LHCN-M2 (cell line): Measurements from ENCODE around the gene PIGU. TPM values are rescaled to one million over a fixed set of nuclear protein-coding genes. Genes with fewer than 3 reads are reported as not detected.
"Not testable (repeated sequence)": the region's sequence is repeated elsewhere in the genome, so short reads cannot be mapped to it uniquely, and the experiment has no call there.

ENCODE experiments used
- DNase-seq: peaks from one replicate; pipeline ENCODE4 v3.0.0-alpha.2; 2012; ENCODE audit warnings: low read depth
- total RNA-seq: library from RNA; depleted of rRNA; stranded (reverse); fragments of >200 nt; gene quantifications from 2 replicates; pipeline ENCODE4 v1.2.3, GENCODE V29; 2014

PIGU gene
- total RNA-seq, 1 experiment from 2014 or later: 23.8 TPM

DNA sequence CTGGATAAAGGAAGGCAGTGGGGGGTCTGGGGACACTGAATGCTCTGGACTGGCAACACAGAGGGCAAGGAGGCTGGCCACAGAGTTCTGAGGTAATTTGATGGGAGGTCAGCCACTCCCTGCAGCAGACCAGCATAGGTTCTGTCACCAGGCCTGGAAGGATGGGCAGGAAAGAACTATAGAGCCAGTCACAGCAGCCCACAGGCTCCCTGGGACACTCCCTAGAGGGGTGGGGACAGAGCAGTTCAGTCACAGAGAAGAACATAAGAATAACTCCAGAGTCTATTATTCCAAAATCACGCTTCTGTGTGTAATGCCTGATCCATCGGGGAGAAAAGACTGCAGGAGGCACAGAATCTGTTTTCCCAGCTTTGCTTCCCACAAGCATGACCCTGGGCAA is 141.0 kb downstream of the PIGU start:
- DNase-seq: no peak

DNA sequence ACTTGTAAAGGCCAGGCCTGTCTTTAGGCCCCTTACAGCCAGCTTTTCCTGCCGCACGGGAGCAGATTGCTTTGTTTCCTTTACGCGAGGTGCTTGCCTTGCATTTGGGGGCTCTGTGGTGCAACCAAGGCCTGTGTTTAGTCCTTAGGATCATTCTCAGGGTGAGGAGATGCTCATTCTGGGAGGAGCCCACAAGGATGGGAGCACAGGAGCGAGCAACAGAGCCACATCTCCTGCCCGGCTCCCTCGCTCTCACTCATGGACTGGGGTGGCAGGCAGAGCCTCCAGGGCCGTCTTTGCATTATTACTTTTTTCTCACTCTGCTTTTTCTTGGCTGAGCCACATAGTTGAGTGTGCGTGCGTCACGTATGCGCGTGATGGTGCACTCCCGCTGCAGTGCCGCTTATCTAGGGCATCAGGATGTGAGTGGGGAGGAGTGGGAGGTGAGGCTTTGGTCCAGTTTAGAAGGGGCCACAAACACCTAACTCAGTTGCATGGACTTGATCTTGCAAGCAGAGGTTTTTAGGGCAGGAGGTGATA is 141.5 kb downstream of the PIGU start:
- no peak for DNase-seq

DNA sequence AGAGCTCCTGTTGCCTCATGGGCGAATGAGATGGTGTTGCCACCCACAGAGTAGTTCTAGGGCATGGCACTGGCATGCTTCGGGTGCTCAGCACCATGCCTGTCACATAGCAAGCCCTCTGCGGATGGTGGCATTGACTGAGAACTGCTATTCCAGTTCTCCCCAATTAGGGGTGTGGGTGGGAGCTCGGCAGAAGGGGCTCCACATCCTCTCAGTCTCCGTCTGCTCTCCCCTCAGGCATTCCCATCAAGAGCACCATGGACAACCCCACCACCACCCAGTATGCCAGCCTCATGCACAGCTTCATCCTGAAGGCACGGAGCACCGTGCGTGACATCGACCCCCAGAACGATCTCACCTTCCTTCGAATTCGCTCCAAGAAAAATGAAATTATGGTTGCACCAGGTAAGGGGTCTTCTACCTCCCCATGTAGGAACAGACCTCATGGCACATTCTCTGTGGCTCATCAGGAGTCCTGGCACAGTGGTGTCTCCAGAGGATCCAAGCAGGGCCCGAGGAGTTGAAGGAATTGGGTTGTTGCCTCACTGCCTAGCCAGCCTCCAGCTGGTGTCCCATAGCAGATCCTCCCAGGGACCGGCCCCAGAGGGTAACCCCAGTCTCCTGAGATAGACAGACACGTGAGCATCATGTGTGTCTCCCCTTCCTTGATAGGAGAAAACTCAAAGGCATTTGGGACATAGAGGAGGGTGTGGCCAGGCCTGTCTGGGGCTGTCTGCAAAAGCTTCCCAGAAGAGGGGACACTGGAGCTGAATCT is 142.3 kb downstream of the PIGU start:
- DNase-seq: no peak

DNA sequence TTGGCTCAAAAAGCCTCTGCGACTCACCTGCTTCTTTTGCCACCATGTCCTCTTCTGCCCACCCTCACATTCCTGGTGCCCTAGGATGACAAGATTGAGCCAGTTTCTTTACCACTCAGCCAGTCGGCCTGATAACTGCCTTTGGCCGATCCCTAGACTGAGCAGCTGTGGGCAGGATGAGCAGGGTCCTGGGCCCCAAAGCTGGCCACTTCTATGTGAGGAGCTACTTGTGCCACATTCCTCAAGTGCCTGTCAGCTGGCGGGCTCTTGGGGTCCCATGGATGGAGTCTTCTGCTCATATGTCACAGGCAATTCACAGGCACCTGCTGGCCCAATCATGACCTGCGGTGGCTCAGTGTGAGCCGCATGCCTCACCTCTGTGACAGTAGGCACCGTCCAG is 144.1 kb downstream of the PIGU start:
- DNase-seq: no peak

DNA sequence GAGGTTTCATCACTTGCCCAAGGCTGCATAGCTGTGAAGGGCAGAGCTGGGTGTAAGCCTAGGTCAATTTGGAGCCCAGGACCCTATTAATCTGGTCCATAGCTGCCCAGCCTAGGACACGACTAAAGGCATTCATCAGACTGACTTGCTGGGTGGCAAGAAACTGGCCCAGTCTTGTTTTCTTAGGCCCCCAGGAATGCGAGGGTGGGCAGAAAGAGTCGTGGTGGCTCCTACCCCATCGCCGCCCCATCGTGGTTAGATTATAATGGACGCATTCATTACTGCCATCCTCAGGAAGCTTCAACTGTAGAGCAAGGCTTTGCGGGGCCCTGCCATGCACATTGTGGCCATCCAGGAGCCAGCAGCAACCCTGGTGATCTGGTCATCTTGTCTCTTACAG is 144.6 kb downstream of the PIGU start:
- DNase-seq: no peak

DNA sequence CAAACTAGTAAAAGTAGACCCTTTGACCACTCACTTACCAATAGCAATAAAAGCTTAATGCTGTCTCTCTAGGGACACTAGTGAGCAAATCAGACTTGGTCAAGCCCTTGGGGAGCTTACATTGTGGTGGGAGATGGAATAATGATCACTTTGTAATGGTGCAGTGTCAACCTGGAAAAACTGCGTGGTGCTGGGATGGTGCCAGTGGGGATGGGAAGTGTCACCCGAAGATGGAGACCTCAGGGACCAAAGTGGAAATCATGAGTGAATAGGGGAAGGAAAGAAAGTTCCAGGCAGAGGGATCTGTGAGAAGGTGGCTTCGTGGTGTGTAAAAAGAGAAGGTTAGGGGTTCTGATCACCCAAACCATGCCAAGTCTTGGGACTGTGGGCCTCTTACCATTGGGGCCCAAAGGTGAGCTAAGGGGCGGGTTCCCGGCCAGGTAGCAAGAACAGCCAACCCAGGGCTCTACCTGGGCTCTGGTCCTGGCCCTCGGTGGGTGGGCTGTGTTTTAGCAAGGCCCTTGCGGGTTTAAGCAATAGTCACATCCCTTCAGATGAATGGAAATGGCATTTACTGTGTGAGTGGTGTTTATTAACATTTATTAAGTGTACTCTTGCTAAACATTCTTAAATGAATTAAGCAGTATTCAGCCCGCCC is 145.2 kb downstream of the PIGU start:
- no peak for DNase-seq

DNA sequence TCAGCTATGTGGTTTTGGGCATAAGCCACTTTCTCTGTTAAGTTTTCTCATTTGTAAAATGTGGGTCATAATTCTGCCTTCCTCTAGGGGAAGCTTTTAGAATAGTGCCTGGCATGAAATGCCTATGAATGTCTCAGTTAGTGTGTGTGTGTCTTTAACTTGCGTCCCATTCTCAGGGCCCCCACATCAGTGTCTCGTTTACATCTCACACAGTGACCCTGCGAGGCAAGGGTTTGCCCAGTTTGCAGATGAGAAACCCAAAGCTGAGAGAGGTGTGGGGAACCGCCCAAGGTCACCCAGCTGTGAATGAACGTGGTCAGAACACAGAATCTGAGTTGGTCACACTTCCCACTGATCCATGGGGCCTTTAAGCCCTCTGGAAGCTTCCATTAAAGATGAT is 146.6 kb downstream of the PIGU start:
- no peak for DNase-seq

DNA sequence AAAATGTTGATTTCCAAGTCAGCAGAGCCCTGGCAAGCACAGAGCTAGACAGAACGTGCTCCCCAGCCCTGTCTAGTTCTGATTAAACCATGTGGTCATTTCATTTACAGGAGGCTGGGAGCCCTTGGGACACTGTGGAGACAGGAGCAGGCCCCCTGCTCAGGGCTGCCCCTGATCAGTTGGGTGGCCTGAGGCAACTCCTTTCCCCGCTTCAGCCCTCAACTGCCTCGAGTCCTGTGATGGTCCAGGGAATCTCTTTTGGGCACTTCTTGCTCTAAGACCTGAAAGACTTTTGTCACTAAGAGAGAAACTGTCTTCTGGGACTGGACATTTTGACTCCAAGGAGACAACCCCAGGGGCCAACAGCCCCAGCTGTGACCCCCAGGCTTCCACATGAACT is 147.2 kb downstream of the PIGU start:
- DNase-seq: no peak

DNA sequence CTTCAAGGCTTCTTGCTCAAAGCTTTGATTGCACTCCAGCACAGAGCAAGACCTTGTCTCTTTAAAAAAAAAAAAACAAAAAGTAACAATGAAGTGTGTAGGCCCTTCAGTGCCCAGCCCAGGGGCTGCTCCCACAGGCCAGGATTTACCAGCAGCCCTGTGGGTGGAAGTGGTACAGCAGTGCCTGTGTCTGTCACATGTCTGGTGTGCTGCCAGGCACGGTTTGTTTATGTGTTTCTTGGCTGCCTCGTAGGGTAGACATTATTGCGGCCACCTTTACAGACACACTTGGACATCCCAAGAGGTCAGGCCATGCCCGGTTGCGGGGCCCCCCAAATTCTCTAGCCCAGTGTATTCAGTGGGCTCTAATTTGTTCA is 148.0 kb downstream of the PIGU start:
- no peak for DNase-seq

DNA sequence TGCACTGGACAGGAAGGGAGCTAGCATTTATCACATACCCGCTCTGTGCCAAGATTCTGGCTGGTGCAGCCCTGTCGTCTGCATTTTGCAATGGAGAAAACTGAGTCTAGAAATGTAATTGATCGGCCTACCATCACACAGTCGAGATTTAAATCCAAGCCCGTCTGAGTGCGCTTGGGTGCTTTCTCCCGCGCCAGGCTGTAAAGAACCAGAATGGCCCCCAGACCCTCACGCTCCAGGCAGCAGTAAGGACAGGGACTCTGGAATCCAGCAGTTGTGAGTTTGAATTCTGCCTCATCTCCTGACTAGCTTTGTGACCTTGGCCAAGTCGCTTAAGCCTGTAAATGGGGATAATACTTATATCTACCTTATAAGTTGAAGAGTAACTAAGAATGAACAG is 149.9 kb downstream of the PIGU start:
- DNase-seq: no peak

DNA sequence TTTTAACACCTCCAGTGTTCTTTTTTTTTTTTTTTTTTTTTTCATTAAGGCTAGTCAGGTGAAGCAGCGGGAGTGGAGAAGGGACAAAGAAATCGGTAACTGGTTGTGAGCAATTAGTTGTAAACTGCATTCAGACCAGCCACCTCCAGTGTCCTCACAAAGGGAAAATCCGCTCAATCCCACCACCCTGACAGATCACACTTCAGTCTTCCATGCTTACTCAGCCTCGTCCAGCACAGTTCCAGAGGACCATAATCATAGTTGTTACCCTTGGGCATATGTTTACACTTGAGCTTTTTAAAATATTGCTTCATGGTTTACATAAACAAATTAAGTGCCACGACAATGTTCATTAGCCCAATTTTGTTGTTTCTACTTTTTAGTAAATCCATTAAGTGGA is 150.4 kb downstream of the PIGU start:
- no peak for DNase-seq

DNA sequence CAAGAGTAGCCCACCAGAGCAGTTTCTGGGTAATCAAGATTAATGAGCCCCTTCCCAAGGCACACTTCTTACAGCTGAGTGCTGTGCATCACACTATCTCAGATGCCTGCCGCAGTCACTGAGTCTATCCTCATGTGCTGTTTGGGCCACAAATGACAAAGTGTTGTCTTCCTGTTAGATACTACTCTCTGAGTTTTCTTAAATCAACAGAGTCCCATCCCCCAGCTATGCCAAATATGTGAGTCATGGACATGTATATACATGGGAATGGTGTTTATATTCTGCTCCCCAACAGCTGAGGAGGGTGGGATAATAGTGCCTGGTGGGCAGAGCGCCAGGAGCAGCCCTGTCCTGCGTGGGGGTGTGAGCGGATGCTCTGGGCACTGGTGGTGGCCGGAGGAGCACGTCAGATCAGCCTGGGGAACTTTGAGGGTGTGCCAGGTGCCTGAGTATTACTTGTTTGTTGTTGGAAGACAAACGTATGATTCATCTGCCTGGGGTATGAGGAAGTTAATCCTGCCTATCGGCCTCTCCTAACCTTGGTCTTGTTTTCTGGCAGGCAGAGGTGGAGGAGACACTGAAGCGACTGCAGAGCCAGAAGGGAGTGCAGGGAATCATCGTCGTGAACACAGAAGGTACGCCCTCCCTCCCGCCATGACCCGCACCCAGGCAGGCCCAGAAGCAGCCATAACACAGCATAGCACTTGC is 151.0 kb downstream of the PIGU start:
- DNase-seq: peak; percentile 100

DNA sequence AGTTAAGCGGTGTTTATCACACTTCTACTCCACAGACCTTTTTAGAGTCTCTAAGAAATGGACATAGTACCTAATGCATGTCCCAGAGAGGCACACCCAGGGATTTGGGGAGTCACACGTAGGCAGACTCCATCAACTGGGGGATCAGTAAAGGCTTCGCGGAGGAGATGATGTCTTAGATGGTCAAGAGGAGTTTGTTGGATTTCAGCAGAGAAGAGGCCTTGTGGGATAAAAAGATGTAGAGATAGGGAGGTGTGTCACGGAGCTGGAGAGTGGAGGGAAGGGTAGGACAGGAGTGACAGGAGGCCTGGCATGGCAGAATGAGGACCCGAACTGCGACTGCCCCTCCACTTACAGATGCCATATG is 151.6 kb downstream of the PIGU start:
- no peak for DNase-seq

DNA sequence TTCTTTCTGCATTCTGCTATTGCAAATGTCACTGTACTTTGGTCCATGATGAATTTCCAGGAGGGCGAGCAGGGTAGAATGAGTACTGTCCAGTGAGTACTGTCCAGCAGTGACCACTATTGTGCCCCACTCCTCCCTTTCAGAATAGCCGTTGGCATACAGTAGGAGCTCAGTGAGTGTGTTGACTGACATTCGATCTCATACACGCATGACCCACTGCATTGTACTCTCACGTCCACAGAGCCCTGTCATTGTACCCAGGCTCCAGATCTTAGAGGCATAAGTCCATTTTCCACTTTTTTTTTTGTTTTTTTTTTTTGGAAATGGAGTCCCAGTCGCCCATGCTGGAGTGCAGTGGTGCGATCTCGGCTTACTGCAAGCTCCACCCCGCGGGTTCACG is 152.5 kb downstream of the PIGU start:
- DNase-seq: no peak

DNA sequence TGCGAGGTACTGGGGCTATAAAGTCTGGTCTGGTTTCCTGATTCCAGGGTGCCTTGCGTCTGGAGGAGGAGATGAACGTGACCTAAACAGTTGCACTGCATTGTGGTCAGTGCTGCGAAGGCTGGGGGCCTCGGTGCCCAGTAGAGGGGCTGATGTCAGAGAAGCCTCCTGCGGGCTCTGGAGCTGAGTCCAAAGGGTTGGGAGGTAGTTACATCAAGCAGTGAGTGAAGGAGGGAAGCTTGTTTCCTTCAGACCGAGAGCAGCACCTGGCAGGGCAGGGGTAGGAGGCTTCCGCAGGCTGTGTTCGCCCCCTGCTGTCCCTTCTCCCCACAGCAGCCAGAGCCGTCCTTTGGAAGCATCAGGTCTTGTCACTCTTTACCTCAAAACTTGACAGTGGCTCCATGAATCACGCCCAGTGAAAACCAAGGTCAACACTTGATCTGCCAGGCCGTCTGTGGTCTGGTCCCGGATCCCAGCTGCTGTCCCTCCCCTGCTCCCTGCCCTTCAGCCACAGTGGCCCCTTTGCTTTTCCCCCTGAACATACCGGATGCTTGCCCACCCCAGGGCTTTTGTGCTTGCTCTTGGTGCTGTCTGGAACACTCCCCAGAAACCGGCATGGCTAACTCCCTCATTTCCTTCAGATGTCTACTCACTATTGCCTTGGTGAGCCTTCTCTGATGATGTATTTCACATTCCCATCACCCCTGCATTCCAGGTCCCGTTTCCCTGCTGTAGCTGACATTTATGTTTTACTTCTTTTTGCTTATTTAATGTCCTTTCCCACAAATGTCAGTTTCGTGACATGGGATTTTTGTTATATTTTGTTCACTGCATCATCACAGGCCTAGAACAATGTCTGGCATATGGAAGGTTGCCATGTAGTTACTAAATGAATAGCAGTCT is 153.7 kb downstream of the PIGU start:
- peak; percentile 95 for DNase-seq

DNA sequence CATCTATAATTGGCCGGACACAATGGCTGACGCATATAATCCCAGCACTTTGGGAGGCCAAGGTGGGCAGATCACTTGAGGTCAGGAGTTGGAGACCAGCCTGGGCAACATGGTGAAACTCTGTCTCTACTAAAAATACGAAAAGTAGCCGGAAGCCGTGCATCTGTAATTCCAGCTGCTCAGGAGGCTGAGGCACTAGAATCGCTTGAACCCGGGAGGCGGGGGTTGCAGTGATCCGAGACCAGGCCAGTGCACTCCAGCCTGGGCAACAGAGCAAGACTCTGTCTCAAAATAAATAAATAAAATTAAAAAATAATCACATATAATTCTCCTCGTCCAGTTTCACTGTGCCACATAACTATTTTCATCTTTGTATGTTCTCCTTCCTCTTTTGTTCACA is 157.1 kb downstream of the PIGU start:
- not testable (repeated sequence) for DNase-seq

DNA sequence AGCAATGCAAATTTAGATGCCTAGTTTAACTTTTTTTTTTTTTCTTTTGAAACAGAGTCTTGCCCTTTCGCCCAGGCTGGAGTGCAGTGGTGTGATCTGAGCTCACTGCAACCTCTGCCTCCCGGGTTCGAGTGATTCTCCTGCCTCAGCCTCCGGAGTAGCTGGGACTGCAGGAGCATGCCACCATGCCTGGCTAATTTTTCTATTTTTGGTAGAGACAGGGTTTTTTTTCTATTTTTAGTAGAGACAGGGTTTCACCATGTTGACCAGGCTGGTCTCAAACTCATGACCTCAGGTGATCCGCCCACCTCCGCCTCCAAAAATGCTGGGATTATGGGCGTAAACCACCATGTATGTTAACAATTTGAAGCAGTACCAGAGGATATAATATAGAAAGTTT is 158.0 kb downstream of the PIGU start:
- DNase-seq: not testable (repeated sequence)

DNA sequence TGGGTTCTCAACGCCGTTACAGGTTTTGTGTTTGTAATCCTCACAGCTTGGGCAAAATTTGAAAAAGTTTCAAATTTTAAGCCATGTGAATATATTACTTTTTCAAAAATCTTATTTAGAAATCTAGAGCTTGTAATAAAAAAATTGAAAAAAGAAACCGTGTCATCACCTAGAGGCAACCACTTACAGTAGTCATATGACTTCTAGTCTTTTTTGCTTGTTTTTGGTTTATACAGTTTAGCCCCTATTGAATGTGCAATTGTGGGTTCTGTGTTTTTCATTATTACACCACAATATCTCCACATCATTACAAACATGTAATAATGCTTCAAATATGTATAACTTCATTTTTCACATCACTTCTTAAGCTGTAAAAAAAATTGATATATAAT is 159.8 kb downstream of the PIGU start:
- DNase-seq: no peak

DNA sequence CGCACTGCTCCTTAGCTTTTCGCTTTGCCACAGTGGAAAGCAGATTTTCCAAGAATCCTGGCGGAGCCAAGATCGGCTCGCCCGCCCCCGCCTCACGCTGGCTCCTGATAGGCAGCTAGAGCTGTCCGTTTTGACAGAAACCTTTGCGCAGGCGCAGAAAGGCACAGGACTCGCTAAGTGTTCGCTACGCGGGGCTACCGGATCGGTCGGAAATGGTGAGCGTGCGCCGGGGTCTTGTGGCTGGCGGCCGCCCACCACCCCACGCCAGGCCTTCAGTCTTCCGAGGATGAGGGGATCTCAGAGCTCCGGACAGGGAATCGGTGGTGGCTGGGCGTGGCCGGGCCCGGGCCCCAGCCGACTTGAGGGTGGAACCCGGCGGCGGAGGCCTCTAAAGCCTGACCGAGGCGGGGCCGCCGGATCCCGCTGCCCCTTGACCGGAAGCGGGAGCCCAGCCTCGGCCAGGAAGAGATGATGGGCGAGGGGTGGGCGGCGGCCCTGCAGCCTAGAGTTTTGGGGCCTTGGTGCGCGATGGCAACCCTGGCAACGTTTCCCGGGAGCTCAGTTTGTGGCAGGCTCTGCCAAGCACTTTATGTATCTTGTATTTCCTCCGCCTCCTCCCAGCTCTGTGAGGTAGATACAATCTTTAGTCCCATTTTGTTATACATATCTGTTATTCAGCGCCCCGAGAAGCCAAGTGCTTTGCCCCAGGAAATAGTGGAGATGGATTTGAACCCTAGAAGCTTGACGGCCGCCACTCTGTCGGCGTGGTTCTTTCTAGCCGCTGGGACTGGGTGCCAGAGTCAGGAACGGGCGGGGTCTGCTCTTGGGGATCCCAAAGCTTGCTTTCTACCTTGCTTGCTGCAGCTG is 160.4 kb downstream of the PIGU start, which contains the start of gene DYNLRB1:
Gene DYNLRB1, plus strand, starts transcription at position 176 of the 867 bp plus-strand sequence. Its CDS starts 37 bp downstream, at position 213.
- peak; percentile 94 for DNase-seq

DNA sequence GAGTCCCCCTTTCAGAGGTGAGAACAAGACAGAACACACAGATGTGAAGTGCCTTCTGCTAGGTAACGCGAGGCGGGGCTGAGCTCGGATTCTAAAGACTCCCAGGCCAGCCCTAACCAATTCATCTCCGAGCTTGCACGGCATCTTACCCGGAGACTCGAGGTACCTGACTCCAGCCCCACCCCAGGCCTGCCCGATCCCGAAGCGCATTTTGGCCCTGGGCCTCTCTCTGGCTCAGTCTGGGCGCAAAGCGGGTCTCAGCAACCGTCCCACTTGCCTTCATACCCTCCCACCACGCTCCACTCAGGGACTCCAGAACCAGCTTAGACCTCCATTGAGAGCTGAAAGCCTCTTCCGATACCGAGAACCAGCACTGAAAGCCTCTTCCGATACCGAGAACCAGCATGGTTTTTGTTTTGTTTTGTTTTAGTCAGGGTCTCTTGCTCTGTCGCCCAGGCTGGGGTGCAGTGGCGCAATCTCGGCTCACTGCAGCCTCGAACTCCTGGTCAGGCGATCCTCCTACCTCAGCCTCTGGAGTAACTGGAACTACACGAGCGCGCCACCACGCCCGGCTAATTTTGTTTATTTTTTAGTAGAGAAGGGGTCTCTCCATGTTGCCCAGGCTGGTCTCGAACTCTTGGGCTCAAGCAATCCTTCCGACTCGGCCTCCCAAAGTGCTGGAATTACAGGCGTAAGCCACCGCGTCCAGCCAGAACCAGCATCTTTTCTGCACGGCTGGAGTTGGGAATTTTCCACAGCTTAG is 161.2 kb downstream of the PIGU start:
- DNase-seq: peak; percentile 37
